ENCODE results near the gene AR. TPM values are rescaled to one million over a fixed set of nuclear protein-coding genes. Genes with fewer than 3 reads are reported as not detected.

AR gene
- total RNA-seq, 4 donors from 2014 or later, result 8.0 to 22.2 (median 14.6) TPM

GRCh38 chrX:67545036-67545821, 1.4 kb downstream of the AR start:
- no peak for TF ChIP-seq CTCF (IDR thresholded peaks at IDR 0.05)
- no peak for DNase-seq (ENCODE audit: low spot score)
- ATAC-seq (ENCODE audit: low FRiP score), result peak; percentile 6

- TF ChIP-seq CTCF (IDR thresholded peaks at IDR 0.05), result no peak
- DNase-seq (ENCODE audit: low spot score), result no peak
- peak; percentile 42 for ATAC-seq (ENCODE audit: low FRiP score)
Observed at GRCh38 chrX:67545893-67546495, 2.2 kb downstream of the AR start.

GRCh38 chrX:67546496-67547423, 2.9 kb downstream of the AR start:
- no peak for ATAC-seq (ENCODE audit: low FRiP score)
- DNase-seq (ENCODE audit: low spot score), result no peak
- TF ChIP-seq CTCF (IDR thresholded peaks at IDR 0.05), result no peak

- ATAC-seq (ENCODE audit: low FRiP score) (no peak), DNase-seq (ENCODE audit: low spot score) (no peak)
- peak in 1 of 3 donors; percentile 4 for TF ChIP-seq CTCF (IDR thresholded peaks at IDR 0.05)
Observed at GRCh38 chrX:67555578-67556203, 11.9 kb downstream of the AR start.

GRCh38 chrX:67558267-67558666, 14.4 kb downstream of the AR start:
- DNase-seq (ENCODE audit: low spot score) (no peak), ATAC-seq (ENCODE audit: low FRiP score) (no peak)
- no peak for TF ChIP-seq CTCF (IDR thresholded peaks at IDR 0.05)

All from omental fat pad (tissue), 4 donors.